Stimulated activated CD8-positive, alpha-beta memory T cell treated with anti-CD3 and anti-CD28 coated beads, Interleukin-12 subunit alpha, Interleukin-12 subunit beta, amount 100 ng/mL, for 1 hour (primary cell): ENCODE measurements around the gene ZIC1.

Experiments
- DNase-seq: peaks from one replicate; pipeline ENCODE4 v3.0.0-alpha.2; 2020; ENCODE audit warnings: low read depth

The ZIC1 gene

GRCh38 chr3:147422601-147423536 lies 13.7 kb downstream of the ZIC1 start:
- DNase-seq = no peak

- DNase-seq = no peak
These were observed 14.3 kb downstream of the ZIC1 start for GRCh38 chr3:147423537-147423797.

- no peak for DNase-seq
These were observed 14.8 kb downstream of the ZIC1 start for GRCh38 chr3:147423798-147424580.

- no peak for DNase-seq
These were observed 15.6 kb downstream of the ZIC1 start for GRCh38 chr3:147424581-147425387.

- no peak for DNase-seq
These were observed 16.3 kb downstream of the ZIC1 start for GRCh38 chr3:147425388-147425850.

GRCh38 chr3:147426931-147427330 lies 17.8 kb downstream of the ZIC1 start:
- DNase-seq = no peak

- DNase-seq = no peak
These were observed 18.6 kb downstream of the ZIC1 start for GRCh38 chr3:147427746-147428145.

GRCh38 chr3:147428326-147428725 lies 19.2 kb downstream of the ZIC1 start:
- no peak for DNase-seq

GRCh38 chr3:147428754-147429153 lies 19.6 kb downstream of the ZIC1 start:
- no peak for DNase-seq

- no peak for DNase-seq
These were observed 22.6 kb downstream of the ZIC1 start for GRCh38 chr3:147431751-147432150.

GRCh38 chr3:147447224-147447623 lies 38.1 kb downstream of the ZIC1 start:
- no peak for DNase-seq

- no peak for DNase-seq
These were observed 40.5 kb downstream of the ZIC1 start for GRCh38 chr3:147449669-147450068.

- no peak for DNase-seq
These were observed 50.0 kb downstream of the ZIC1 start for GRCh38 chr3:147458995-147459704.

- no peak for DNase-seq
These were observed 53.7 kb downstream of the ZIC1 start for GRCh38 chr3:147462856-147463255.
